CD4-positive, alpha-beta memory T cell (primary cell): ENCODE measurements around the gene LEAP2. TPM values are rescaled to one million over a fixed set of nuclear protein-coding genes. Genes with fewer than 3 reads are reported as not detected.

ENCODE experiments used
- CTCF ChIA-PET: fragments of 350-600 bp; sonication (Branson Sonifier 250); formaldehyde crosslinking; loops from one replicate; lab custom pipeline; 2021; ENCODE audit warnings: inconsistent platforms; ENCODE audit not compliant: partially characterized antibody; lab: Charles Lee
- POLR2A ChIA-PET: fragments of 350-600 bp; sonication (Branson Sonifier 250); formaldehyde crosslinking; loops from one replicate; lab custom pipeline; 2021; ENCODE audit not compliant: partially characterized antibody; lab: Charles Lee
- DNase-seq, 5 donors: peaks; one replicate each; pipeline versions ENCODE4 v3.0.0 to v3.0.0-alpha.2; 2020 to 2022; ENCODE audit warnings: mixed read lengths in 1 of 5
- H3K27ac ChIP-seq: one replicate; pipeline ENCODE4 v1.7.0; 2013; ENCODE audit warnings: low read depth, low read length
- H3K27me3 ChIP-seq: 2 replicates; pipeline ENCODE4 v1.7.0; 2013; ENCODE audit warnings: mild to moderate bottlenecking, low read length, moderate library complexity; ENCODE audit not compliant: insufficient read depth
- H3K36me3 ChIP-seq: 2 replicates; pipeline ENCODE4 v1.7.0; 2013; ENCODE audit warnings: mild to moderate bottlenecking, low read length, moderate library complexity; ENCODE audit not compliant: insufficient read depth
- H3K4me1 ChIP-seq: 2 replicates; pipeline ENCODE4 v1.7.0; 2013; ENCODE audit warnings: mild to moderate bottlenecking, low read length, moderate library complexity; ENCODE audit not compliant: insufficient read depth
- H3K4me3 ChIP-seq, 2 donors: one replicate each; pipeline ENCODE4 v1.7.0; 2013; ENCODE audit warnings: low read length in 2 of 2, mild to moderate bottlenecking in 1 of 2
- H3K9me3 ChIP-seq, 2 donors: one replicate each; pipeline ENCODE4 v1.7.0; 2013; ENCODE audit warnings: low read length in 2 of 2, control low read depth in 1 of 2; ENCODE audit not compliant: control insufficient read depth in 1 of 2
- H3K27ac Mint-ChIP-seq, 7 donors: one replicate each; pipeline ENCODE4 v1.8.0; 2020 to 2021; ENCODE audit warnings: mixed read lengths in 7 of 7, mild to moderate bottlenecking in 6 of 7, inconsistent platforms in 3 of 7, moderate library complexity in 3 of 7
- H3K27me3 Mint-ChIP-seq, 2 donors: one replicate each; pipeline ENCODE4 v1.8.0; 2020 to 2021; ENCODE audit warnings: mixed read lengths in 2 of 2
- H3K36me3 Mint-ChIP-seq, 2 donors: one replicate each; pipeline ENCODE4 v1.8.0; 2020 to 2021; ENCODE audit warnings: mixed read lengths in 2 of 2, inconsistent platforms in 1 of 2, mild to moderate bottlenecking in 1 of 2
- H3K4me1 Mint-ChIP-seq, 4 donors: one replicate each; pipeline ENCODE4 v1.8.0; 2020 to 2021; ENCODE audit warnings: mixed read lengths in 4 of 4, mild to moderate bottlenecking in 1 of 4
- H3K4me3 Mint-ChIP-seq, 8 donors: one replicate each; pipeline ENCODE4 v1.8.0; 2020 to 2021; ENCODE audit warnings: mixed read lengths in 8 of 8, mild to moderate bottlenecking in 7 of 8, moderate library complexity in 6 of 8, inconsistent platforms in 3 of 8
- H3K9me3 Mint-ChIP-seq, 8 donors: one replicate each; pipeline ENCODE4 v1.8.0; 2020 to 2021; ENCODE audit warnings: mixed read lengths in 8 of 8, mild to moderate bottlenecking in 5 of 8, inconsistent platforms in 3 of 8, moderate library complexity in 1 of 8
- intact Hi-C: fragments of 100-400 bp; cut with micrococcal nuclease; formaldehyde crosslinking; loops from one replicate; pipeline ENCODE4 v1.15.1; 2023
- polyA plus RNA-seq, 2 donors: library from polyadenylated mRNA; unstranded; fragments of 300-500 nt; fragmentation: Illumina TruSeq; gene quantifications; one replicate each; pipeline ENCODE4 v1.2.3, GENCODE V29; 2021
- total RNA-seq, 2 experiments: library from RNA; stranded (reverse); gene quantifications; one replicate each; pipeline ENCODE4 v1.2.3, GENCODE V29; 2021

LEAP2 gene
- total and polyA plus RNA-seq, 4 experiments from 2014 or later: 1.1 to 8.8 (median 4.8) TPM

DNA sequence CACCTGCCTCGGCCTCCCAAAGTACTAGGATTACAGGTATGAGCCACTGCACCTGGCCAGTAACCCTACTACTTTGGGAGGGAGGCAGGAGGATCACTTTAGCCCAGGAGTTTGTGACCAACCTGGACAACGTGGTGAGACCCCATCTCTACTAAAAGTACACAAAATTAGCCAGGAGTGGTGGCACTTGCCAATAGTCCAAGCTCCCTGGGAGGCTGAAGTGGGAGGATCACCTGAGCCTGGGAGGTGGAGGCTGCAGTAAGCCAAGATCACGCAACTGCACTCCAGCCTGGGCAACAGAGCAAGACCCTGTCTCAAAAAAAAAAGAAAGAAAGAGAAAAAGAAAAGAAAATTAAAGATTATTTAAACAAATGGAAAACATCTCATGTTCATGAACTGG is 17.5 kb upstream of the LEAP2 start:
- Histone ChIP-seq H3K36me3 (no peaks in the 10 kb centered on the region), H3K9me3 (no peaks in the 10 kb centered on the region), H3K27ac (no peak overlapping the region), H3K27me3 (no peaks in the 10 kb centered on the region), H3K4me1 (no peaks in the 10 kb centered on the region), H3K4me3 (no peak overlapping the region)
- DNase-seq: no peak
- ChIA-PET CTCF (interaction anchor here (0.6 kb wide), 1 partner anchor 241 kb away, joined by 3 read pairs; no protein-coding TSS in a partner anchor), POLR2A (no interaction called here)
- Mint-ChIP-seq H3K27ac (no peak overlapping the region), H3K36me3 (no peaks in the 10 kb centered on the region), H3K9me3 (no peaks in the 10 kb centered on the region), H3K4me3 (no peak overlapping the region), H3K27me3 (peaks cover 4% of the 10 kb centered on the region in 2 donors), H3K4me1 (no peaks in the 10 kb centered on the region)
- intact Hi-C loops: no loop called here

DNA sequence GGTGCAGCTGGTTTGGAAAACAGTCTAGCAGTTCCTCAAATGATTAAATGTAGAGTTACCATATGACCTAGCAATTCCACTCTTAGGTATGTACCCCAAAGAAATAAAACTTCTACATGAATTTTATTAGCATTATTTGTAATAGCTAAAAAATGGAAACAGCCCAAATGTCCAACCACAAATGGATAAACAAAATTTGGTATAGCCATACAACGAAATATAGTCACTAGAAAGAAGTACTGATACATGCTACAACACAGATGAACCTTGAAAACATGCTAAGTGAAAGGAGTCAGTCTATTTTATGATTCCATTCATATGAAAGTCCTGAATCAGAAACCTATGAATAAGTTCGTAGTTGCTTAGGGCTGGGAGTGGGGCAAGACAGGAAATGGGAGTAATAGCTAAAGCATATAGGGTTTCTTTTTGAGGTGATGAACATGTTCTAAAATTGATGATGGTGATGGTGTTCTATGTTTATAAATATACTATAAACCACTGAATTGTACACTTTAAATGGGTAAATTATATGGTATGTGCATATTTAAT is 13.5 kb upstream of the LEAP2 start:
- H3K27me3 ChIP-seq: no peaks in the 10 kb centered on the region
- no peaks in the 10 kb centered on the region for H3K9me3 ChIP-seq
- no peaks in the 10 kb centered on the region for H3K9me3 Mint-ChIP-seq
- no peak overlapping the region for H3K4me3 Mint-ChIP-seq
- H3K27ac Mint-ChIP-seq: peak overlapping the region in 1 of 7 donors; percentile 15
- peaks cover 4% of the 10 kb centered on the region in 2 donors for H3K27me3 Mint-ChIP-seq
- H3K36me3 ChIP-seq: no peaks in the 10 kb centered on the region
- H3K27ac ChIP-seq: no peak overlapping the region
- no peak overlapping the region for H3K4me3 ChIP-seq
- intact Hi-C loops: no loop called here
- POLR2A ChIA-PET: no interaction called here
- H3K4me1 ChIP-seq: no peaks in the 10 kb centered on the region
- CTCF ChIA-PET: interaction anchor here (1.1 to 1.3 kb wide), 2 partner anchors 30 to 39 kb away, joined by 3 read pairs; no protein-coding TSS in a partner anchor
- no peaks in the 10 kb centered on the region for H3K4me1 Mint-ChIP-seq
- H3K36me3 Mint-ChIP-seq: no peaks in the 10 kb centered on the region
- no peak for DNase-seq

DNA sequence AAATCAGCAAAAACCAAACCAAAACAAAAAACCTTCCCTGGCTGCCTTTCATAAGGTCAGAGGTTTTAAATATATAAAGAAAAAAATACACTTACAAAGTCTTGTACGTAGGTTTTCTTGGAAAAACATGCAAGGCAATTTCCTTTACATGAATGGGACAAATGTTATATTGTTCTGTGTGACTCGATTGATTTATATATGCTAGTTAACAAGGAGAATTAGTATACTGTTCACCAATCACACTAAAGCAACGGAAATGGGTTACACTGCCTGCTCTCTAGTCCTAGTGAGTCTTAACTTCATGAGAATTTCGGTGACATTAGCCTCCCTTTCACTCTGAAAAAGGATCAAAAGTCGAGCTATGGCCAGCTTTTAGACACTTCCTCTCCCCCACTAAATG is 12.7 kb upstream of the LEAP2 start:
- H3K4me3 ChIP-seq: no peak overlapping the region
- no peaks in the 10 kb centered on the region for H3K36me3 ChIP-seq
- Mint-ChIP-seq H3K27ac (no peak overlapping the region), H3K36me3 (no peaks in the 10 kb centered on the region), H3K4me3 (no peak overlapping the region), H3K27me3 (peaks cover 1 to 4% of the 10 kb centered on the region in 2 donors), H3K9me3 (no peaks in the 10 kb centered on the region), H3K4me1 (peaks cover 3 to 7% (median 5%) of the 10 kb centered on the region in 4 donors)
- no peak for DNase-seq
- CTCF ChIA-PET: interaction anchor here (0.6 to 1.4 kb wide), 2 partner anchors 23 to 245 kb away, joined by 3 to 5 read pairs; no protein-coding TSS in a partner anchor
- H3K9me3 ChIP-seq: no peaks in the 10 kb centered on the region
- no peak overlapping the region for H3K27ac ChIP-seq
- H3K27me3 ChIP-seq: no peaks in the 10 kb centered on the region
- POLR2A ChIA-PET: no interaction called here
- peaks cover 5% of the 10 kb centered on the region for H3K4me1 ChIP-seq
- intact Hi-C loops: no loop called here

DNA sequence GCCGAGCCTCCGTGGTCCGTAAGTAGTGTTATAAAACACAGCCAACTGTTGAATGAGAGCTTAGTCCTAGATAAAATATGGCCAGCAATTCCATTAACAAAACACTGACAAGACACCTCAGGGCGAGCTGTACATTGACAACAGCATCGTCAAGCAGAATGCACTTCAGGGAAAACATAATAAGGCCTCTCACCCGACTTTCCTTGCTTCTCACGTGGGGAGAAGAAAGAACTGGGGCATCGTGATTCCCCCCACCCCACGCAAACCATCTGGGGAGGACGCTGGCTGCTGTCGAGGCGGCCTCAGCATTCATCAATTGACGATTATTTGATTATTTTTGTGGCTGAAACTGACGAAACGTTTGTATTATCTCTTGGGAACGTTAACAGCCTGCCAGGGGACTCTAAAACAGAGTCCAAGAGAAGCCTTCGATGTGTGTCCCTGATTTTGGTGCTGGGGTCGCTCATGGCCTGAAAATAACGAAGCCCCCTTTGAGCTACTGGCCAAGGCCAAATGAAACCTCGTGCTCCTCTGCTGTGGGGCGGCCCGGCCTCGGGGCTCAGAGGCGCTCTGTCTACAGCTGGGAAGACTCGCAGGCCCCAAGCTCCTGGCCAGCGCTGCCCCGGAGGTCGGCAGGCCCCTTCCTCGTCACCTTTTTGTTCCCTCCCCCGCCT is 7.7 kb upstream of the LEAP2 start:
- peaks cover 8% of the 10 kb centered on the region for H3K36me3 ChIP-seq
- POLR2A ChIA-PET: interaction anchor here (0.7 to 2.4 kb wide), 10 partner anchors 11 to 1546 kb away, joined by 3 to 18 read pairs (median 5); partner anchors contain the start of genes AFF4, CDKN2AIPNL, HSPA4 and IRF1
- peaks cover 18 to 29% (median 22%) of the 10 kb centered on the region in 4 donors for H3K4me1 Mint-ChIP-seq
- H3K9me3 Mint-ChIP-seq: no peaks in the 10 kb centered on the region
- DNase-seq: peak in 1 of 5 donors; percentile 6
- H3K36me3 Mint-ChIP-seq: peaks cover 12 to 30% of the 10 kb centered on the region in 2 donors
- H3K9me3 ChIP-seq: no peaks in the 10 kb centered on the region
- H3K4me3 Mint-ChIP-seq: peak overlapping the region; percentile 95 to 100 (median 100)
- peak overlapping the region; percentile 79 to 90 for H3K4me3 ChIP-seq
- peak overlapping the region; percentile 93 for H3K27ac ChIP-seq
- intact Hi-C loops: loop anchor here (1.0 to 5.0 kb wide), 3 partner anchors 97 to 185 kb away; partner anchors contain the start of genes AFF4 and CCNI2
- H3K27me3 Mint-ChIP-seq: no peaks in the 10 kb centered on the region
- no peaks in the 10 kb centered on the region for H3K27me3 ChIP-seq
- H3K27ac Mint-ChIP-seq: peak overlapping the region; percentile 96 to 100 (median 100)
- CTCF ChIA-PET: interaction anchor here (0.5 to 4.3 kb wide), 4 partner anchors 18 to 340 kb away, joined by 3 to 23 read pairs (median 3); partner anchors contain the start of gene CCNI2
- peaks cover 21% of the 10 kb centered on the region for H3K4me1 ChIP-seq

DNA sequence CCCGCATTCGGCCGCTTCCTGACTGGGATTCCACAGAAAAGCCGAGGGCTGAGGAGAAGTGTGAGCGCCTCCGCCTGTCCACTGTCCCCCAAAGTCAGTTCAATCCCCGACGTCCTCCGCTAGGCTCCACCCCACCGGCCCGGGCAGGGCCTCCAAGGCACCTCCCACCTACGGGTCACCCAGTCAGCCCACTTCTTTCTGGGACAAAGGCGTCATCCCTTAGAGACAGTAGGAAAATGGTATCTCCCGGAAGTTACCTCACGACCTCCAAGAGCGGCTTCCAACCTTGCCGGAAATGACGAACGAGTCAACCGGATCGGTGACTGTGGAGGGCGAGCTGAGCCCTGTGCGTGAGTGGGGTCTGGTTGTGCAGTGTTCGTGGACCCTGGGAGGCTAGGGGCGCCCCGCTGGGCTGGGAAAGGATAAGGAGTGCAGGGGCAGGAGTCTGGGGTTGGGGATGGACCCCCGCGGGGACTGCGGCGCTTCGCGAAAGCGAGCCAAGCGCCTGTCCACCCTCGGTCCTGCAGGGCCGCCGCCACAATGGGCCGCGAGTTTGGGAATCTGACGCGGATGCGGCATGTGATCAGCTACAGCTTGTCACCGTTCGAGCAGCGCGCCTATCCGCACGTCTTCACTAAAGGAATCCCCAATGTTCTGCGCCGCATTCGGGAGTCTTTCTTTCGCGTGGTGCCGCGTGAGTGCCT is 7.0 kb upstream of the LEAP2 start, which contains the start of the genes GDF9 and UQCRQ:
GDF9 (minus strand) TSS at position 128 of the 704 bp plus-strand sequence. CDS start 1,936 bp downstream, outside the sequence.
UQCRQ (plus strand) TSS at position 301 of the 704 bp plus-strand sequence; CDS start at position 541, 240 bp downstream.
- H3K27ac ChIP-seq: peak within 1 kb of the TSS; percentile 93
- intact Hi-C loops: loop anchor here (1.0 to 5.0 kb wide), 3 partner anchors 96 to 185 kb away; partner anchors contain the start of genes AFF4 and CCNI2
- no peaks in the 10 kb centered on the region for H3K9me3 ChIP-seq
- DNase-seq: peak; percentile 92 to 98 (median 96)
- H3K4me1 ChIP-seq: peaks cover 21% of the 10 kb centered on the region
- peaks cover 8% of the 10 kb centered on the region for H3K36me3 ChIP-seq
- Mint-ChIP-seq H3K27ac (peak within 1 kb of the TSS; percentile 96 to 100 (median 100)), H3K27me3 (no peaks in the 10 kb centered on the region), H3K9me3 (no peaks in the 10 kb centered on the region), H3K4me1 (peaks cover 18 to 29% (median 22%) of the 10 kb centered on the region in 4 donors), H3K4me3 (peak within 1 kb of the TSS; percentile 95 to 100 (median 100)), H3K36me3 (peaks cover 12 to 34% of the 10 kb centered on the region in 2 donors)
- ChIA-PET CTCF (interaction anchor here (1.5 to 4.3 kb wide), 2 partner anchors 17 to 341 kb away, joined by 3 to 23 read pairs; no protein-coding TSS in a partner anchor), POLR2A (interaction anchor here (0.7 to 2.4 kb wide), 13 partner anchors 10 to 1545 kb away, joined by 3 to 18 read pairs (median 5); partner anchors contain the start of genes AFF4, CDKN2AIPNL, HSPA4 and IRF1)
- H3K4me3 ChIP-seq: peak within 1 kb of the TSS; percentile 79 to 90
- no peaks in the 10 kb centered on the region for H3K27me3 ChIP-seq

DNA sequence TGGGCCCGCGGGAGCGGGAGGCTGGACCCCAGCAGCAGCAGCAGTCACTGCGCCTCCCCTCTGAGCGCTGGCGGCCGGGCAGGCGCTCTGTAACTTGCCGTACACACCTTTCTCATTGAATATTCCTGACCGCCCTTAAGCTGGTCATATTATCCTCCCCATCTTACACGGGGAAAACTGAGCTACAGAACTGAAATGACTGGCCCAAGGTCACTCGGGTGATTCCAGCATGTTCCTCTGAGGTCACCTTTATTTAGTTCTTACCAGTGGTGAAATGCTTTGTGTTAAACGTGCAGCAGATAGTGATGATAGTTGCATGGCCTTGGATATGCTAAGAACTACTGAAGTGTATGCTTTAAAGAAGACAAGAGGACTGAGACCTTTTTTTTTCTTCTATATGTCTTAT is 6.4 kb upstream of the LEAP2 start:
- no peaks in the 10 kb centered on the region for H3K9me3 Mint-ChIP-seq
- ChIA-PET POLR2A (interaction anchor here (0.7 to 2.4 kb wide), 9 partner anchors 10 to 456 kb away, joined by 3 to 18 read pairs (median 5); partner anchors contain the start of genes AFF4, HSPA4 and IRF1), CTCF (interaction anchor here (1.5 to 4.3 kb wide), 2 partner anchors 16 to 341 kb away, joined by 3 to 23 read pairs; no protein-coding TSS in a partner anchor)
- no peaks in the 10 kb centered on the region for H3K27me3 ChIP-seq
- no peak for DNase-seq
- peak overlapping the region; percentile 93 for H3K27ac ChIP-seq
- intact Hi-C loops: loop anchor here (2.0 to 5.0 kb wide), 2 partner anchors 96 to 120 kb away; partner anchors contain the start of genes AFF4 and CCNI2
- H3K4me1 ChIP-seq: peaks cover 21% of the 10 kb centered on the region
- H3K27ac Mint-ChIP-seq: peak overlapping the region; percentile 96 to 100 (median 100)
- H3K36me3 Mint-ChIP-seq: peaks cover 12 to 34% of the 10 kb centered on the region in 2 donors
- no peaks in the 10 kb centered on the region for H3K27me3 Mint-ChIP-seq
- peaks cover 18 to 29% (median 22%) of the 10 kb centered on the region in 4 donors for H3K4me1 Mint-ChIP-seq
- H3K9me3 ChIP-seq: no peaks in the 10 kb centered on the region
- H3K4me3 ChIP-seq: peak overlapping the region; percentile 79 to 90
- H3K4me3 Mint-ChIP-seq: peak overlapping the region; percentile 95 to 100 (median 100)
- peaks cover 8% of the 10 kb centered on the region for H3K36me3 ChIP-seq
